GM12875 (cell line): ENCODE results near the gene MAN1B1.

Experiments
- H3K4me3 ChIP-seq: one replicate; pipeline ENCODE4 v1.5.1; 2011; ENCODE audit warnings: low read depth, low read length, control low read depth
- TF ChIP-seq, protein P1 (sequence below): IDR thresholded peaks from 2 replicates; pipeline ENCODE4 v1.5.1; 2011; ENCODE audit warnings: low read depth, mild to moderate bottlenecking, control low read depth, inconsistent platforms, low read length, moderate library complexity, borderline replicate concordance; ENCODE audit not compliant: insufficient read depth

Gene MAN1B1

DNA sequence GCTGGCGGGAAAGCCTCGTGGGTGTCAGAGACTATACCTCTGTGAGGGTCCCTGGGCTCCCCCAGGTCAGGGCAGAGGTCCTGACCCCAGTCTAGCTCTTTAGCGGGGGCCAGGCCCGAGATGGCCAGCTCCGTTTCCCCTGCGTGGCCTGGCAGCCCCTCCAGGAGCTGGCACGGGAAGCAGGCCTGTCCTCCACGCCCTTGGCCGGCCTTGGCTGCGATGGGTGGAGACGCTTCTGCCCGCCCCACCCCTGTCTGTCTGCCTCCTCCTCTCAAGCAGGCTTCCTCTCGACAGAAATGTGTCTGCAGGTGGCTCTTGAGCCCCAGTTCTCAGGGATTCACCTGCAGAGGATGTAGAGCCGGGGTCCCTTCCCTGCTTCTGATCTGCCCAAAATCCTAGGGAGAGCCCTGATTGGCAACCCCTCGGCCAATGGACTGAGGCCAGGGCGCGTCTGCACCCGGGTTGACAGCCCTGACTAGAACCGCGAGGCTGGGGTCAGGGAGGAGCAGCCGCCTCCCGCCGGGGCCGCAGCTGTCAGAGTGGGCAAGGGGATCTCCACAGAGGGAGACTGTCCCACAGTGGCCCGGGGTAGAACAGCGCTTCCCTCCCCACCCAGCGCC lies 49.6 kb downstream of the MAN1B1 start:
- TF ChIP-seq, protein P1, sequence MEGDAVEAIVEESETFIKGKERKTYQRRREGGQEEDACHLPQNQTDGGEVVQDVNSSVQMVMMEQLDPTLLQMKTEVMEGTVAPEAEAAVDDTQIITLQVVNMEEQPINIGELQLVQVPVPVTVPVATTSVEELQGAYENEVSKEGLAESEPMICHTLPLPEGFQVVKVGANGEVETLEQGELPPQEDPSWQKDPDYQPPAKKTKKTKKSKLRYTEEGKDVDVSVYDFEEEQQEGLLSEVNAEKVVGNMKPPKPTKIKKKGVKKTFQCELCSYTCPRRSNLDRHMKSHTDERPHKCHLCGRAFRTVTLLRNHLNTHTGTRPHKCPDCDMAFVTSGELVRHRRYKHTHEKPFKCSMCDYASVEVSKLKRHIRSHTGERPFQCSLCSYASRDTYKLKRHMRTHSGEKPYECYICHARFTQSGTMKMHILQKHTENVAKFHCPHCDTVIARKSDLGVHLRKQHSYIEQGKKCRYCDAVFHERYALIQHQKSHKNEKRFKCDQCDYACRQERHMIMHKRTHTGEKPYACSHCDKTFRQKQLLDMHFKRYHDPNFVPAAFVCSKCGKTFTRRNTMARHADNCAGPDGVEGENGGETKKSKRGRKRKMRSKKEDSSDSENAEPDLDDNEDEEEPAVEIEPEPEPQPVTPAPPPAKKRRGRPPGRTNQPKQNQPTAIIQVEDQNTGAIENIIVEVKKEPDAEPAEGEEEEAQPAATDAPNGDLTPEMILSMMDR, result no peak
- H3K4me3 ChIP-seq, result no peak overlapping the region

DNA sequence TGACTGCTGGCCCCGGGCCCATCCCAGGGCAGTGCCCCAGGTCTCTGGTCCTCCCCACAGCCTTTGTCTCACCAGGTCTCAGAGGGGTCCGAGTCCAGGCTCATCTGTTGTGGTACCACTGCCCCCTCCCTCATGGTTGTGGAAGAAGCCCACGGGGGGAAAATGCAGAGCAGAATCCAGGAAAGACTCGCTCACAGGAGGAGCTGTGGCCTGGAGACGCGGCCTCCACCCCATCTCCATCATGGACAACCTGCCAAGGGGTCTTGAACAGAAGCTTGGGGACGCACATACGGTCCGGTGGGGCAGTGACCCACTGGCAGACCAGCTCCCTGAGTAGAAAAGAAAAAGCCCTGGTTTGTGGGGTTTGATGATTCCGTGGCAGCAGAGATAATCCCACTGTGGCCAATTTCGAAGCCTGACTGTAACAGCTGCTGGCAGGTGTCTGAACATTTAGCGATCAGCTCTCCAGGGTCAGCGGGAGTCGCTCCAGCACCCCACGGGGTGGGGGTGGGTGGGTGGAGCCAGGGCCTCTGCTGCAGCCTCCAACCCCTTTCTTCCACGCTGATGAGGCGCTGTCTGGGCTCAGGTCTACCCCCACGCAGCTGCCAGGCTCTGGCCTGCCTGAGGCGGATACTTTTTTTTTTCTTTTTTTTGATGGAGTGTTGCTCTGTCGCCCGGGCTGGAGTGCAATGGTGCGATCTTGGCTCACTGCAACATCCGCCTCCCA lies 50.3 kb downstream of the MAN1B1 start:
- TF ChIP-seq, protein P1, result no peak
- H3K4me3 ChIP-seq, result no peak overlapping the region

DNA sequence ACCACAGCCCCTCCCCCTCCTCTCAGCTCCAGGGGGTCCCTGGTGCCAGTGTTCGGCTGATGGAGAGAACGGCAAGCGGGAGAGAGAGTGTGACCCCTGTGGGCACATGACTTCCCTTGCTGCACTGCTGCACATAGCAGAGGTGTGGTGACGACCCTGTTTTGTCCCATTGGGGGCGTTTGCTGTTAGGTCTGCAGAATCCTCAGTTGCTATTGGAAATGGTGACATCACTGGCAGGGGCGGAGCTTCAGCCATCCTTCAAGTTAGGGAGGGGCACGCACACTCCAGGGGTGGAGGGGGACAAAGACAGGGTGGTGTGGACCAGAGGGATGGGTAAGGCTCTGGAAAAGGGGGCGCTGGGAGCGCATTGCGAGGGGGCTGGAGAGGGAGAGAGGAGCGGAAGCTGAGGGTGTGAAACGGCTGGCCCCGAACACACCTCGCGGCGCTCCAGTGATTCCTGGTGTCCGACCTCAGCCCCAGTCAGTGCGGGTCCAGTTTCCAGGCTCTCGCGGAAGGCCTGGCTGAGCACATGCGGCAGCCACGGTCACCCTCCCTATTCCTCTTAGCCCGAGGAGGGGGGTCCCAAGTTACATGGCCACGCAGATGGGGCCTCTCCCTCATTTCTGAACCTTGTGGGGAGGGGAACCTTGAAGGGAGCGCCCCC lies 51.4 kb downstream of the MAN1B1 start:
- TF ChIP-seq, protein P1, result no peak
- H3K4me3 ChIP-seq, result no peak overlapping the region

DNA sequence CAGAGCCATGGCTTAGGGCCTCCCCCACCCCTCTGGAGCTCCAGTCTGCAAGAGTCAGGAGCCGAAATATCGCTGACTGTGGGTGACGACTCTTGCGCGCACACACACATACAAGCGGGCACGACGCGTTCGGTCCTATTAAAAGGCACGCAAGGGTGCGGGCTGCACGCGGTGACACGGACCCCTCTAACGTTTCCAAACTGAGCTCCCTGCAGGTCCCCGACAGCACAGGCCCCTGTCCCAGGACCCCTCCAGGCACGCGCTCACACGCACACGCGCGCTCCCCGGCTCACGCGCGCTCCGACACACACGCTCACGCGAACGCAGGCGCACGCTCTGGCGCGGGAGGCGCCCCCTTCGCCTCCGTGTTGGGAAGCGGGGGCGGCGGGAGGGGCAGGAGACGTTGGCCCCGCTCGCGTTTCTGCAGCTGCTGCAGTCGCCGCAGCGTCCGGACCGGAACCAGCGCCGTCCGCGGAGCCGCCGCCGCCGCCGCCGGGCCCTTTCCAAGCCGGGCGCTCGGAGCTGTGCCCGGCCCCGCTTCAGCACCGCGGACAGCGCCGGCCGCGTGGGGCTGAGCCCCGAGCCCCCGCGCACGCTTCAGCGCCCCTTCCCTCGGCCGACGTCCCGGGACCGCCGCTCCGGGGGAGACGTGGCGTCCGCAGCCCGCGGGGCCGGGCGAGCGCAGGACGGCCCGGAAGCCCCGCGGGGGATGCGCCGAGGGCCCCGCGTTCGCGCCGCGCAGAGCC lies 52.1 kb downstream of the MAN1B1 start, which contains the start of gene GRIN1:
Gene GRIN1, plus strand, starts transcription at position 433 of the 746 bp plus-strand sequence. CDS start 333 bp downstream, outside the sequence.
- TF ChIP-seq, protein P1, result no peak
- no peak within 1 kb of the TSS for H3K4me3 ChIP-seq

DNA sequence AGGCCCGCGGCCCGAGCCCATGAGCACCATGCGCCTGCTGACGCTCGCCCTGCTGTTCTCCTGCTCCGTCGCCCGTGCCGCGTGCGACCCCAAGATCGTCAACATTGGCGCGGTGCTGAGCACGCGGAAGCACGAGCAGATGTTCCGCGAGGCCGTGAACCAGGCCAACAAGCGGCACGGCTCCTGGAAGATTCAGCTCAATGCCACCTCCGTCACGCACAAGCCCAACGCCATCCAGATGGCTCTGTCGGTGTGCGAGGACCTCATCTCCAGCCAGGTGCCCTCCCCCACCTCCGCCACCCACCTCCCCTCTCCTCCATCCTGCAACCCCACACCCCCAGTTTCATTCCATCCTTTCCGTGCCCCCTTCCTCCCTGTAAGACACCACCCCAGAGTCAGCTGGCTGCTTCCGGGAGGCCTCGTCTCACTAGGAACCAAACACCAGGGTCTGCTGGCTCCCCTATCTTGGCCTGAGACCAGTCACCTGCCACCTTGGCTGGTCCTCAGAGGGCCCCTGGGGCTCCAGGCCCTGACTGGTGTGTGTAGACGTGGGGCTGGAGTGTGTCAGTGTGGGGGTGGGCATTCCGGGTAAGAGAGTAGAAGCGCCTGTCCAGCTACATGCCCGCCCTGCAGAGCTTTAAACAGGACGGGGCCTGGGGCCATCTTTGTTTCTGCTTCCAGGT lies 52.8 kb downstream of the MAN1B1 start:
- TF ChIP-seq, protein P1, result no peak
- no peak overlapping the region for H3K4me3 ChIP-seq

DNA sequence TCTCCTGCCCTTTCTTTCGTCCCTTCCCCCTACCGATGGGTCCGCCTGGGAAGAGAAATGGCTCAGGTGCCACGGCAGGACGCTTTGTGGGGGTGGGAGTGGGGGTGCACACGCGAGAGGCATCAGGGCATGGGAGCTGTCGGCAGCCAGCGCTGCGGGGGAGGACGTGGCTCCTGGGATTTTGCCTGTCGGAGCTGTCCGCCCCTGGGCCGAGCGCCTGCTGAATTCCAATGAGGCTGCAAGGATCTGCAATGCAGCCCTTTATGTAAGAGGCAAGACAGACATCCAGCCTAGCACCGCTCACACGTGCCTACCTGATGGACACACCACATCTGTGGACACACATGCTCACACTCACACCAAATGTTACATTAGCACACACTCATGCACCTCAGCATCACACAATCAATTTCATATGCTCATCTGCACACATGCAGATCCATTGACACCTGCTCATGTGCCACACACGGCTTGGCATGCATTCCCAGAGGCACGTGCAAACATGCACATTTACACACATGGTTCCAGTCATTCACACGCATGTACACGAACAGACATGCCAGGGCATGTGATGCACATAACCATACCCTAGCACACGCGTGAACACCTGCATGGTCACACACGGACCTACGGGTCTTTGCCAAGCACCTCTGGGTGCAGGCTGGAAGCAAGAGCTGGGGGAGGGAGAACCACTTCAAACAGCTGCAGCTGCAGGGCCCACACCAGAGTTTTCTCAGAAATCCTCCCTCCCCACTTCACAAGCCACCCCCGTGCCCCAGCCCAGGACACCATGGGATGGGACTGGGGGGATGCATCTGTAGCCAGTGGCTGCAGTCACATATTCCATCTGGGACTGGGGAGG lies 53.6 kb downstream of the MAN1B1 start:
- TF ChIP-seq, protein P1, result no peak
- H3K4me3 ChIP-seq, result no peak overlapping the region
